GM04504 (cell line): ENCODE data around the gene ZNF346.
A peak's percentile ranks its signal among the peaks of the same experiment; 100 is the strongest.
"Not testable (repeated sequence)": the region's sequence is repeated elsewhere in the genome, so short reads cannot be mapped to it uniquely, and the experiment has no call there.

Experiments
- DNase-seq: peaks from one replicate; pipeline ENCODE4 v3.0.0-alpha.2; 2012; ENCODE audit warnings: low read depth

Gene ZNF346, protein sequence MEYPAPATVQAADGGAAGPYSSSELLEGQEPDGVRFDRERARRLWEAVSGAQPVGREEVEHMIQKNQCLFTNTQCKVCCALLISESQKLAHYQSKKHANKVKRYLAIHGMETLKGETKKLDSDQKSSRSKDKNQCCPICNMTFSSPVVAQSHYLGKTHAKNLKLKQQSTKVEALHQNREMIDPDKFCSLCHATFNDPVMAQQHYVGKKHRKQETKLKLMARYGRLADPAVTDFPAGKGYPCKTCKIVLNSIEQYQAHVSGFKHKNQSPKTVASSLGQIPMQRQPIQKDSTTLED

DNA sequence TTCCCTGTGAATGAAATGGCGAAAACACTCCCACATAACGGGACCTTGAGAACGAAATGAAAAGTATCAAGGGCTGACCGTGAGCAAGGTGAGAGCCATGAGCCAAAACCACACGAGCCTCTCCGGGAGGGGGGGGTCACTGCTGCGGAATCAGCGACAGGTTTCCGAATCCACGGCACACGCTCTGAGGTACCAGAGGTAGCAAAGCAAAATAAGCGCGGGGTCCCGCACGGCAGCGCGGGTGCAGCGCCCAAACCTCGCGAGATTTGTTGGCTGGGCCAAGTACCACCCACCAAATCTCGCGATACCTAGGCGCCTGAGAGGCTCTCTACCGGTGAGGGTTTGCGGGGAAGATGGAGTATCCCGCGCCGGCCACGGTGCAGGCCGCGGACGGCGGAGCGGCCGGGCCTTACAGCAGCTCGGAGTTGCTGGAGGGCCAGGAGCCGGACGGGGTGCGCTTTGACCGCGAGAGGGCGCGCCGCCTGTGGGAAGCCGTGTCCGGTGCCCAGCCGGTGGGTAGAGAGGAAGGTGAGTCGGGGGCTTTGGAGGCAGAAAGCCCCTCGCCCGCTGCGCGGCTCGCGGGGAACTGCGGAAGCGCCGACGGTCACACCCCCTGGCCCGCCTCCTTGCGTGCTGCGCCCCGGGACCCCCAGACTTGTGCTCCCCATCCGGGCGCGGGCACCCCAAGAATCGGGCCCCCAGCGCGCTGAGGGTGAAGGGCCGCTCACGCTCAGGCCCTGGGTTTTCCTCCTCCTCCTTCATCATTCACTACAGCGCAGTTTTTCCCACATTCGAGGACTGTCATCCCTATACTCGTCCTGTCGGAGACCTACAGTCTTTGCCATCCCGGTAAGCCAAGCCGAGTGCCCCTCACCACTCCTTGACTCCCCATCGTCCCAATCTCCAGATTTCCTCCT lies at the start of gene ZNF346:
TSS of gene ZNF346 (plus strand) at position 311 of the 917 bp plus-strand sequence. CDS start at position 354, 43 bp downstream.
- peak; percentile 84 for DNase-seq

GRCh38 chr5:176979669-176980068 lies 42.8 kb upstream of the ZNF346 start:
- no peak for DNase-seq

GRCh38 chr5:176980818-176981217 lies 41.7 kb upstream of the ZNF346 start:
- no peak for DNase-seq

DNA sequence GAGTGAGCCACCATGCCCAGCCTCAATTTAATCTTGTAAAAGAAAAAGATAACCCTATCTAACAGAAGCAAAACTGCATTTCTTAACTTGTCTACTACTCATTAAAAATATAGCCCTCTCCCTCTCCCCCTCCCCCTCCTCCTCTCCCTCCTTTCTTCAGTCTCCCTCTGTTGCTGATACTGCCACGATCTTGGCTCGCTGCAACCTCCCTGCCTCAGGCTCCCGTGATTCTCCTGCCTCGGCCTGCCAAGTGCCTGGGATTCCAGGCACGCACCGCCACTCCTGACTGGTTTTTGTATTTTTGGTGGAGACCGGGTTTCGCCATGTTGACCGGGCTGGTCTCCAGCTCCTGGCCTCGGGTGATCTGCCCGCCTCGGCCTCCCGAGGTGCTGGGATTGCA lies 39.4 kb upstream of the ZNF346 start:
- not testable (repeated sequence) for DNase-seq

DNA sequence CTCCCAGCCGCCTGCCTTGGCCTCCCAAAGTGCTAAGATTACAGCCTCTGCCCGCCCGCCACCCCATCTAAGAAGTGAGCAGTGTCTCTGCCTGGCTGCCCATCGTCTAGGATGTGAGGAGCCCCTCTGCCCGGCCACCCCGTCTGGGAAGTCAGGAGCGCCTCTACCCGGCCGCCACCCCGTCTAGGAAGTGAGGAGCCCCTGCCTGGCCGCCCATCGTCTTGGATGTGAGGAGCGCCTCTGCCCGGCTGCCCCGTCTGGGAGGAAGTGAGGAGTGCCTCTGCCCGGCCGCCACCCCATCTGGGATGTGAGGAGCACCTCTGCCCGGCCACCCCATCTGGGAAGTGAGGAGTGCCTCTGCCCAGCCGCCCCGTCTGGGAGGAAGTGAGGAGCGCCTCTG lies 38.9 kb upstream of the ZNF346 start:
- not testable (repeated sequence) for DNase-seq

- DNase-seq, result not testable (repeated sequence)
Observed at GRCh38 chr5:176984176-176984575, 38.3 kb upstream of the ZNF346 start.

DNA sequence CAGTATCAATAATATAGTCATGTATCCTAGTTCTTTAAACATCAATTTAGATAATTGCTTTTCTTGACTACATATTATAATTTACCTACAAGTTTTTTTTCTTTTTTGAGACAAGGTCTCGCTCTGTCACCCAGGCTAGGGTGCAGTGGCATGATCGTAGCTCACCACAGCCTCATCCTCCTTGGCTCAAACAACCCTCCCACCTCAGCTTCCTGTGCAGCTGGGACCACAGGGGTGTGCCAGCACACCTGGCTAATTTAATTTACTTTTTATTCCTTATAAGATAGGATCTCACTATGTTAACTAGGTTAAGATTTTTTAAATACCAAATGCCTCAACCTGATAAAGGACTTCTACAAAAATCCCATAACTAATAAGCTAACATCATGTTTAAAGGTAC lies 37.0 kb upstream of the ZNF346 start:
- no peak for DNase-seq

- no peak for DNase-seq
Observed at GRCh38 chr5:176986280-176986679, 36.2 kb upstream of the ZNF346 start.

- DNase-seq, result no peak
Observed at GRCh38 chr5:176987583-176987982, 34.9 kb upstream of the ZNF346 start.

GRCh38 chr5:176993081-176993480 lies 29.4 kb upstream of the ZNF346 start:
- DNase-seq, result not testable (repeated sequence)

DNA sequence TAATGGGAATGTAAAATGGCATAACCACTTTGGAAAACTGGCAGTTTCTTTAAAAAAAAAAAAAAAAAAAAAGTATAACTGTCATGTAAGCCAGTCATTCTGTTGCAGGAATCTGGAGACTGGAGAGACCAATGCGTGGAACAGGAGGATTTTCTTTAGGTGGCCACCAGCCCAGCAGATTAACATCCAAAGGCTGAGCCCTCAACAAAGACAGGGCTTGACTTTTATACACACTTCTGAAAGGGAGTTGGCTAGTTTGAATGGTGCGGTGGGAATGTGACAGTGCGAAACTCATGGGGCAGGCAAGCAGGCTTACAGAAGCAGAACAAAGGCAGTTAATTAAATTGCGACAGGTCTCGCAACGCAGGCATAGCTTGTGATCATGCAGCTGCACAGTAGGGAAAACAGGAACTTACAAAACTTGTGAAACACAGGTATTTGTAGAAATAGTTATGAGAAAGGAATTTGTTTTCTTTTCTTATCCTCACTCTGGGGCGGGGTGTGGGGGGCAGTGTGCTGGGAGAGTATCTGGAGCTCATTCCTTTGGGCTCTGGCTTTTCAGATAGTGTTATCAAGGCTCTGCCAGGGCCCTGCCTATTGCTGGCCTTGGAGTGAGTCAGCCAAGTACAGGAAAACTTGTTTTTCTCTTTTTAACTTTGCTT lies 27.9 kb upstream of the ZNF346 start:
- no peak for DNase-seq

- DNase-seq, result no peak
Observed at GRCh38 chr5:176995122-176995490, 27.4 kb upstream of the ZNF346 start.

DNA sequence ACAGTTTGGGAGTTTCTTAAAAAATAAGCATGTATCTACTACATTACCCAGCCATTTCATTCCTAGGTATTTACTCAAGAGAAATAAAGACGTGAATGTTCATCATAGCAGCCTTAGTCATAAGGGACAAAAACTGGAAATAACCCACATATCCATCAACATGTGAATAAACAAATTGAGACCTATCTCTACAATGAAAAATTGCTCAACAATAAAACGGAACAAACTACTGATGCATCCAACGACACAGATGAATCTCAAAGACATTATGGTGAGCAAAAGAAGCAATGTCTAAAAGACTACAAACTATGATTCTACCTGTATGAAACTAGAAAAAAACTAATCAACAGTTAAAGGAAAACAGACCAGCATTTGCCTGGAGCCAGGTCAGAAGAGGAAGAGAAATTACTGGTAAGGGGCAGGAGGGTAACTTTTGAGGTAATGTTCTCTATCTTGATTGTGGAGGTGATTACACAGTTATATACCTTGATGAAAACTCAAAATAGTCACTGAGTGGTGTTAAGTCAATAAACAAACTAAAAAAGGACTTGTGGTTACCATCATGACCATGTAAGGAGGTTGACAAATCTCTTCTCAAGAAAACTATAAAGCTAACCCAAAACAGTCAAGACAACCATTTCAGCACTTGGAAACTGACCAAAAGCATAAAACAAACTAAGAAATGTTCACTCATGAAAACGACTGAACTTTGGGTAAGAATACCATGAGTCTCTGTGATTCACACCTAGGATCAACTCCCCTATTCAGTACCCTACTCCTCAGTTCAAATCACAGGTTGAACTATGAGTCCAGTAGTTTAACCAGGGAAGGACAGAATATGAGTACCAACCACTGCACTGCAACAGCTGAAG lies 26.4 kb upstream of the ZNF346 start:
- peak; percentile 70 for DNase-seq

DNA sequence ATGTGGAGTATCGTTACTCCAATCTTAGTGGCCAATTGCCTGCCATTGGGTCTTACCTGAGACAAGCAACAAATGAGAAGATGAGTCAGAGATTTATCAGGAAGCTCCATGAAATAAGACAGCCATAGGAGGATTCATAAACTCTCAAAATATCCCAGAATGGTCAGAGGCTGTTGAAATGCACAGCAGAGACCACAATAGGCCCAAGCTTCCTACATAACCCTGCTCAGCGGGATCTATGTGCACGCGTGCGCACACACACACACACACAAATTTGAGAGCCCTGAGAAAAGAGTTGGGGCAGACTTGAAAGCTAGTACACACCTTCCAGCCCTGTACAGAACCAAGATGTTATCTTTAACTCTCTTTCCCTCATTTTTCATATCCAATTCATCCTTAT lies 25.7 kb upstream of the ZNF346 start:
- DNase-seq, result no peak

GRCh38 chr5:176998828-176999227 lies 23.7 kb upstream of the ZNF346 start:
- DNase-seq, result no peak

GRCh38 chr5:176999526-176999925 lies 23.0 kb upstream of the ZNF346 start:
- not testable (repeated sequence) for DNase-seq

DNA sequence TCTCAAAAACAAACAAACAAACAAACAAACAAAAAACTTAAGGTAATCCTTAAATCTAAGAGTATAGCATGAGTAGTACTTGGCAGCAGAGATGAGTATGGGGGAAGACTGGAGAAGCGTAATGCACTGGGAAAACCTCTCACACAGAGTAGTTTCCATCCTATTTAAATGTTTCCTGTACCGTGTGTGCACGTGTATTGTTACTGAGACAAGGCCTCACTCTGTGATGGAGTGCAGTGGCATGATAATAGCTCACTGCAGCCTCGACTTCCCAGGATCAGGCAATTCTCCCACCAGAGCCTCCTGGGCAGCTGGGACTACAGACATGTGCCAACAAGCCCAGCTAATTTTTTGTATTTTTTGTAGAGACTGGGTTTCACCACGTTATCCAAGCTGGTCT lies 18.8 kb upstream of the ZNF346 start:
- no peak for DNase-seq

DNA sequence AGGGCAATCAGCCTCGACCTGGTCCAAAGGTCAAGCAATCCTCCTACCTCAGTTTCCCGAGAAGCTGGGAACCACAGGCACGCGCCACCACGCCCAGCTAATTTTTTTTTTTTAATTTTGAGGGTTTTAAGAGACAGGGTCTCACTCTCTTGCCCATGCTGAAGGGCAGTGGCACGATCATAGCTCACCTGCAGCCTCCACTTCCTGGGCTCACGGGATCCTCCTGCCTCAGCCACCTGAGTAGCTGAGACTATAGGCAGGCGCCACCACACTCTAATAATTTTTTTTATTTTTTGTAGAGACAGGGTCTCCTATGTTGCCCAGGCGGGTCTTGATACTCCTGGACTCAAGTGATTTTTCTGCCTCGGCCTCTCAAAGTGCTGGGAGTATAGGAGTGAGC lies 17.5 kb upstream of the ZNF346 start:
- no peak for DNase-seq

DNA sequence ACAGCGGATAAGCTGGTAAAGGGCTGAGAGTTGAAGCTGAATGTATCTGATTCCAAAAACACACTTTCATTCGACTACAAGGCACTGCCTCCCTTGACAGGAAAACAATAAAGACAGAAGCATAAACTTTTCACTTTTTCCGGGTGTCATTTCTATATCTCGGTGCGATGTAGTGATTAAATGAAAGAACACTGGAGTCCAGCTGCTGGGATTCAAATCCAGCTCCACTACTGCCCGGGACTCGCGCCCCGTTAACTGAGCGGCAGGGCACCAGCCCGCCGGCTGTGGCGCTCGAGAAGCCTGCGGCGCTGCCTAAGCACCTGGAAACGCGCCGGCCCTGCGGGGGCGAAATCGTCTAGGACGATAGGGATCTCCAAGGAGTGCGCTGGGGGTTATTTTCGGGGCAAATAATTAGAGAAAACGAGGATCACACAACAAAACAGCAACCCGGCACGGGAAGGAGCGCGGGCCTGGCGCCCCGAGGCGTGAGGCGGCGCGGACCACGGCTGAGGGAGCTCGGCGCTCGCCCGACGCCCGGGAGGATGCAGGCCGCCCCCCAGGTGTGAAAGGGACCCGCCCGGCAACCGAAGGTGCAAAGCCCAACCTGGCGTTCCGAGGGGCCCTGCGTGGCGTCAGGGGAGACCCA lies 16.8 kb upstream of the ZNF346 start:
- no peak for DNase-seq

DNA sequence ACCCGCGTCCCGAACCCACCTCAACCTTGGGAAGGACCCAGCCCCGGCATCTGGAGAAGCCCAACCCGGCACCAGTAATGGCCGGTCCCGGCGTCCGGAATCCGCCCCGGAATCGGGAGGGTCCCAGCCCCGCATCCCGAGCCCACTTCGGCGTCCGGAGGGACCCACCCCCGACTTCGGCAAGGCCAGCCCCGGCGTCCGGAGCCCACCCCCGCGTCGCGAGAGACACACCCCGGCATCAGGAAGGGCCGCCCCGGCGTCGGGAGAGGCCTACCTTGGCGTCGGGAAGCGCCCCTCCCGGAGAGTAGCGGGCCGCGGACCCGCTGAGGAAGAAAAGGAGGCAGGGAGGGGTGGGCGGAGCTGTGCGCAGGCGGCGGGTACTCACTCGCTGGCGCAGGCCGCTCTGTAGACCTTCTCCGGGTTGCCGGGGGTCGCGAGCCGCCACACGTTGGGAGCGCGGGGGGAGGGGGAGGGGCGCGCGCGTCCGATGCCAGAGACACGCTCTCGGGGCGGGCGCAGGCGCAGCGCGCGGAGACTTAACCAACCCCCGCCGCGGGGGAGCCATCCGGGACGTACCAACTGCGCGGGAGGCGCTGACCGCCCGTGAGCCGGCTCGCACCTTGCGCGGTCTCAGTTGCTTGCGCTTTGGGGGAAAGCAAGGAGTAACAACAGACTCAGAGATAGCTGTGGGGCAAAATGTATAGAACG lies 16.1 kb upstream of the ZNF346 start, which contains the start of gene UIMC1:
TSS of gene UIMC1 (minus strand) at position 515 of the 708 bp plus-strand sequence. CDS start 24,164 bp downstream, outside the sequence.
- DNase-seq, result peak; percentile 77
